Coronary artery (tissue), 2 donors: ENCODE measurements around the gene UNKL.

Experiments
- DNase-seq: peaks from one replicate; pipeline ENCODE4 v3.0.0-alpha.2; 2017; ENCODE audit warnings: low spot score
- H3K27ac ChIP-seq, 2 donors: fragments of 200-600 bp; sonication (generic); one replicate each; pipeline ENCODE4 v1.5.1; 2016 to 2019
- H3K4me3 ChIP-seq: fragments of 200-600 bp; sonication (generic); 2 replicates; pipeline ENCODE4 v1.5.1; 2016; ENCODE audit warnings: mild to moderate bottlenecking, moderate library complexity
- TF ChIP-seq, protein P1 (sequence below): fragments of 200-600 bp; sonication (generic); IDR thresholded peaks from one replicate; pipeline ENCODE4 v1.5.1; 2019; ENCODE audit warnings: antibody characterized with exemption

Gene UNKL

DNA sequence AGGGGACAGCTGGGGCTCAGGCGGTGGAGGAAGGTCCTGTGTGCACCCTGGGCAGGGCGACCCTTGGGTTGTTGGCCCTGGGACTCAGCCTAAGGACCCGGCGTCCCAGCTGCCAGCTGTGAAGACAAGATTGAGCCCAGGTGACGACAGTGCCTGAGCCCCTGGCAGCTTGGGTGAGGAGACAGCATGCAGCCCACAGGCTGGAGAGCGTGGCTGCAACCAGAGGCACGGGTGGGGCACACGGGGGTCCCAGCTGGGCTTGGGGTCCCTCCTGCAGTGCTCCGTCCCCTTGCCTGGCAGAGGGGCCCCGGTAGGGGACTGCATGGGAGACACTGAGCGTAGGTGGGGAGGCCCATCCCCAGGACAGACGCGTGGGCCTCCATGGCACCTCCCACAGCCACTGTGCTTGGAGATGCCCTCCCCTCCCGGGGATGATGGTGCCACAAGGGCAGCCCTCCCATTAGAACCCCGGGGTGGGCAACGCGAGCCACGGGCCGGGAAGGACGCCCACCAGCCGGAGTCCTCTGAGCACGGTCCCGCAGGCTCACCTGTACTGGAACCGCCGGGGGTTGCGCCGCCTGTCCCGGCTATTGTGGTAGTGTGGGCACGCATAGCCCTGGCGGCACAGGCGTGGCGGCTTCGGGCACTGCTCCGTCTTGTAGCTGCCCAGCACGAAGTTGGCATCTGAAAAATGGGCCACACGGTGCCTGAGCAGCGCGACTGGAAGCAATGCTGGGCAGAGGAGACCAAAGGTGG, 15.5 kb downstream of the UNKL start:
- DNase-seq: no peak
- no peak overlapping the region for H3K4me3 ChIP-seq
- no peak overlapping the region for H3K27ac ChIP-seq
- TF ChIP-seq, protein P1, sequence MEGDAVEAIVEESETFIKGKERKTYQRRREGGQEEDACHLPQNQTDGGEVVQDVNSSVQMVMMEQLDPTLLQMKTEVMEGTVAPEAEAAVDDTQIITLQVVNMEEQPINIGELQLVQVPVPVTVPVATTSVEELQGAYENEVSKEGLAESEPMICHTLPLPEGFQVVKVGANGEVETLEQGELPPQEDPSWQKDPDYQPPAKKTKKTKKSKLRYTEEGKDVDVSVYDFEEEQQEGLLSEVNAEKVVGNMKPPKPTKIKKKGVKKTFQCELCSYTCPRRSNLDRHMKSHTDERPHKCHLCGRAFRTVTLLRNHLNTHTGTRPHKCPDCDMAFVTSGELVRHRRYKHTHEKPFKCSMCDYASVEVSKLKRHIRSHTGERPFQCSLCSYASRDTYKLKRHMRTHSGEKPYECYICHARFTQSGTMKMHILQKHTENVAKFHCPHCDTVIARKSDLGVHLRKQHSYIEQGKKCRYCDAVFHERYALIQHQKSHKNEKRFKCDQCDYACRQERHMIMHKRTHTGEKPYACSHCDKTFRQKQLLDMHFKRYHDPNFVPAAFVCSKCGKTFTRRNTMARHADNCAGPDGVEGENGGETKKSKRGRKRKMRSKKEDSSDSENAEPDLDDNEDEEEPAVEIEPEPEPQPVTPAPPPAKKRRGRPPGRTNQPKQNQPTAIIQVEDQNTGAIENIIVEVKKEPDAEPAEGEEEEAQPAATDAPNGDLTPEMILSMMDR: no peak

DNA sequence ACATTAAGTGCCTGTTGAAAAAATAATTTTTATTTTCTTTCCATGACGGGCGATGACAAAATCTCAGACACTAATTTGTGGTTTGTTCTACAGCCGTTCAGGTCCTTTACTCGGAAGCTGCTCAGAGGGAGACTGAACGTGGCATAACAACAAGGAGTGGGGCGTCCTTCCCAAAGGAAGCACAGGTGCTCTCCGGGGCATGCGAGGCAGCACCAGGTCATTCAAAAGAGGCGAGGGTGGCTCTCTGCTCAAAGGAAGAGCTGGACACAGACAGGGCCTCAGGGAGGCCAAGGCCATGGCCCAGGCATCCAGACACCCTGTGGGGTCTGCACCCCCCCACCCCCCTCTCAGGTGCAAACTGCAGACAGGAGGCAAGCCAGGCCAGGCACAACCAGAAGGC, 16.2 kb downstream of the UNKL start:
- DNase-seq: no peak
- Histone ChIP-seq H3K4me3 (no peak overlapping the region), H3K27ac (no peak overlapping the region)
- TF ChIP-seq, protein P1: no peak

DNA sequence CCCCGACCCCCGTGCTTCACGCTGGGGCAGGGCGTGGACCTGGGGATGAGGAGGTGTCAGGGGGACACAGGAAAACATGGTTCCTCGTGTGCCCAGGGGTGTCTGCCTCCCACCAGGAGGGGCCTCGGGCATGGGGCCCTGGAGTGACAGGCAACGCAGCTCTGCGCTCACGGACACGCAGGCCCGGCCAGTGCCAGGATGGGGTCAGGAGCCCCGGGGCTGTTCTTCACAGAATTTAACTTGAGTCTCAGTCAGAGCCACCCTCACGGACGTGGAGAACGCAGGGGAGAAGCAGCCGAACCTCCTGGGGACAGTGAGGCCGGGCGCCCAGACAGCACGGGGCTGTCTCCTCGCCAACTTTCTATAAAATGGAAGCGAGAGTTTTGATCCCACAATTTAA, 16.7 kb downstream of the UNKL start:
- no peak for DNase-seq
- TF ChIP-seq, protein P1: no peak
- no peak overlapping the region for H3K27ac ChIP-seq
- no peak overlapping the region for H3K4me3 ChIP-seq

DNA sequence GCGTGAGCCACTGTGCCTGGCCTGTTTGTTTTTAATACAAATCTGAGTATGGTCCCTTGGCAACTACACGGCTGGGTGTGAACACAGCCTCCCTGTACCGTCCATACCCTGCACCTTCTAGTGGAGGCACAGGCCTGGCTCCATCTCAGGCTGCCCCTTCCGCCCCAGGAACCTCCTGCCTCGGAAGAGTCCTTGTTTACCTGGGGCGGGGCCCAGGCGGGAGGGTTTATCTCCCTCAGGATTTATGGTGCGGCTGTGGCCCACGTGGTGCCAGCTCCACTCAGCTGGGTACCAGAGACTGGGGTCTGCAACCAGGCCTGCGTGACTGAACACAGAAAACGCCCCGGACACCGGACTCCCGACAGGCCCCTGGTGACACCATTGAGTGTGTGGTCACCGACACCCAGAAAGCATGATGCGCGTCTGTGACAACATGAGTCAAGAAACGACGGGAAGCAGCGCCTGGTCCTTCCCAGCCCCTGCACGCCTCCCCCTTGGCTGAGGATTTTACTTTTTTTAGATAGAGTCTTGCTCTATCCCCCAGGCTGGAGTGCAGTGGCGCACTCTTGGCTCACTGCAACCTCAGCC, 19.0 kb downstream of the UNKL start:
- DNase-seq: no peak
- H3K4me3 ChIP-seq: no peak overlapping the region
- no peak overlapping the region for H3K27ac ChIP-seq
- TF ChIP-seq, protein P1: no peak

DNA sequence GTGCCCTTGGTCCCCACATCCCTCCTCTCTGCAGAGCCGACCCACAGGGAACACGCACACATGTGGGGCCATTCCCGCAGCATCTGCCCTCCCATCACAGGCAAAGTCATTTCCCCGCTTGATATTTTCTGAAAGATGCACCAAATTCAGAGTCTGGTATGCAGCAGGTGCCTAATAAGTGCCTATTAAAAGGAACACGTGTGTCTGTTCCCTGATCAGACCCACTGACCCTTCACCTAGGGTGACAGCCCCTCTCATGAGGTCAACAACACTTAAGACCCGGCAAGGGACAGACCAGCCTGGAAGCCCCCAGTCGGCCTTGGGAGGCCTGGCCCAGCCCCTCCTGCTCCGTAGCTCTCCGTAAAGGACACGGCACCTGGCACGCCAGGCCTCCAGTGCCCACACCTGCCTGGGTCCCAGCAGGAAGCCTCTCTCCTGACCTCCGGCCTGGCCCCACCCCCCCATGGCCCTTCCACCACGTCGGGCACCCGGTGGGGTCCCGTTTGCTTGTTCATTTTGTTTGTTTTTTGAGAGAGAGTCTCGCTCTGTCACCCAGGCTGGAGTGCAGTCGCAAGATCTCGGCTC, 20.0 kb downstream of the UNKL start:
- DNase-seq: no peak
- Histone ChIP-seq H3K27ac (no peak overlapping the region), H3K4me3 (no peak overlapping the region)
- TF ChIP-seq, protein P1: no peak

DNA sequence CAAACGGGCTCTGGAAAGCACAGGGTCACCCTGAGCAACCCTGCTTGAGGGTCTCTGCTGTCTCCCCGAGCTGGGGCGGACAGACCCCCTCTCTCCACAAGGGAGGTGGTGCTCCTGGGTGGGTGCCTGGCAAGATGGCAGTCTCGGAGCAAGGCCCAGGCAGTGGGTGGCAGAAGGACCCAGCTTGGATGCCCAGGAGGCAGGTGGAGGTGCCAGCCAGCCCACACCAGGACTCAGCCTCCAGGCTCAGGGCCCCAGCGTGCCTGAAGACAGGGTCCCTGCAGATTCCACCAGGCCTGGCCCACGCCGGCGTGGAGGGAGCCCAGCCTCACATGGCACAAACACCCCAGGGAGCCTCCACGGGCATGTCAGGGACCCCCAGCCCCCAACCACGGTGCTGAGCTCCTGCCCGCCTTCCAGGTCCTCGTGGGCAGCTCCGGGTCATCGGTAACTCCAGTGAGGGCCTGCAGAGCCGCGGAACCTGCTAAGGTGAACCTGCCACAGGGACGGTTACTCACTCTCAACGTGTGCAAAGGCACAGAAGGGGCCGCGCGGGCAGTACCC, 20.8 kb downstream of the UNKL start:
- Histone ChIP-seq H3K4me3 (no peak overlapping the region), H3K27ac (no peak overlapping the region)
- DNase-seq: no peak
- TF ChIP-seq, protein P1: no peak
